ENCODE data around the gene KLHL5.

KLHL5 gene

GRCh38 chr4:39044956-39045826 lies 16.8 kb upstream of the KLHL5 start:
- DNase-seq = peak; percentile 29

GRCh38 chr4:39045827-39046221 lies 16.2 kb upstream of the KLHL5 start:
- DNase-seq = no peak

GRCh38 chr4:39046249-39046648 lies 15.8 kb upstream of the KLHL5 start:
- DNase-seq = no peak

- DNase-seq = no peak
These were observed 14.4 kb upstream of the KLHL5 start for GRCh38 chr4:39047681-39048080.

GRCh38 chr4:39048311-39048710 lies 13.7 kb upstream of the KLHL5 start:
- no peak for DNase-seq

GRCh38 chr4:39050590-39050989 lies 11.4 kb upstream of the KLHL5 start:
- DNase-seq = no peak

GRCh38 chr4:39051492-39051891 lies 10.5 kb upstream of the KLHL5 start:
- DNase-seq = no peak

- DNase-seq = no peak
These were observed 8.0 kb upstream of the KLHL5 start for GRCh38 chr4:39053983-39054382.

- DNase-seq = no peak
These were observed 7.5 kb upstream of the KLHL5 start for GRCh38 chr4:39054497-39054896.

GRCh38 chr4:39056023-39056422 lies 6.0 kb upstream of the KLHL5 start:
- no peak for DNase-seq

GRCh38 chr4:39061457-39061856 lies 575 bp upstream of the KLHL5 start:
- DNase-seq = no peak

GRCh38 chr4:39062770-39063097 lies 702 bp downstream of the KLHL5 start:
- DNase-seq = no peak

- no peak for DNase-seq
These were observed 1.4 kb downstream of the KLHL5 start for GRCh38 chr4:39063430-39063829.

- no peak for DNase-seq
These were observed 4.3 kb downstream of the KLHL5 start for GRCh38 chr4:39066371-39066770.

- no peak for DNase-seq
These were observed 5.0 kb downstream of the KLHL5 start for GRCh38 chr4:39067031-39067430.

- DNase-seq = no peak
These were observed 5.4 kb downstream of the KLHL5 start for GRCh38 chr4:39067451-39067850.

- DNase-seq = no peak
These were observed 6.9 kb downstream of the KLHL5 start for GRCh38 chr4:39068907-39069306.

- DNase-seq = no peak
These were observed 16.8 kb downstream of the KLHL5 start for GRCh38 chr4:39078829-39079228.

GRCh38 chr4:39083164-39083563 lies 21.1 kb downstream of the KLHL5 start:
- DNase-seq = no peak

GRCh38 chr4:39085891-39086290 lies 23.9 kb downstream of the KLHL5 start:
- DNase-seq = no peak

GRCh38 chr4:39096847-39097246 lies 34.8 kb downstream of the KLHL5 start:
- DNase-seq = no peak

- DNase-seq = no peak
These were observed 35.3 kb downstream of the KLHL5 start for GRCh38 chr4:39097290-39097689.

- no peak for DNase-seq
These were observed 40.3 kb downstream of the KLHL5 start for GRCh38 chr4:39102297-39102696.

- no peak for DNase-seq
These were observed 41.3 kb downstream of the KLHL5 start for GRCh38 chr4:39103291-39103690.

GRCh38 chr4:39104255-39104654 lies 42.2 kb downstream of the KLHL5 start:
- no peak for DNase-seq
